Measurements from ENCODE around the gene ASPG.

ASPG gene

GRCh38 chr14:104116288-104116755, 30.8 kb downstream of the ASPG start:
- no peak for DNase-seq (ENCODE audit: low read depth in 3 of 3)

- no peak for DNase-seq (ENCODE audit: low read depth in 3 of 3)
These were observed 31.3 kb downstream of the ASPG start for GRCh38 chr14:104116756-104117340.

DNA sequence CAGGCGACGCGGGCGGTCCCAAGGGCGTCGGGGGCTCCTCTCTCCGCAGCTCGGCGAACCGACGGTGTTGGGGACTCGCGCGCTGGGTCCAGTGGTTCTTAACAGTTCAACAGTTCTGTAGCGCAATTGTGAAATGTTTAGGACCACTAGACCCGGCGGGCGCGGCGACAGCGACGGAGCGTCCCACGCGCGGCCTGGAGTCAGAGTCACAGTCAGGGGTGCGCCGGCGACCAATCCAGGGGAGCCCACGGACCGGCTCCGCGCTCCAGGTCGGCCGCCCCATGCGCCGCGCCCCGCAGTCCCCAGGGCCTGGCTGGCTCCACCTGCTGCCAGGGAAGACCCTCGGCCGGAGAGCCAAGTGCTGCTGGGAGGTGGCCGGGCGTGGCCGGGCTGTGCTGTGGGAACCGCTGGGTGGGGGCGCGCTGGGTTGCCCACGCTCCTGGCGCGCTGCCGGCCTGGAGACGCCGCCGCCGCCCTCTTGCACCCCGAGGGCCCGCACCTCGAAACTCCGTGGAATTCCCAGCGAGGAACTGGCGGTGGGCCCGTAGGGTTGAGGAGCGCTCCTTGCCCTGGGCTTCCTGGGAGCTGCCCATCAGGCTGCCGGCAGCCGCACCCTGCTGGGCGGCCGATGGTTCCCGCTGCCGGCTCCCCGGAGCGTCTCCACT, 32.0 kb downstream of the ASPG start:
- no peak for DNase-seq (ENCODE audit: low read depth in 3 of 3)

DNA sequence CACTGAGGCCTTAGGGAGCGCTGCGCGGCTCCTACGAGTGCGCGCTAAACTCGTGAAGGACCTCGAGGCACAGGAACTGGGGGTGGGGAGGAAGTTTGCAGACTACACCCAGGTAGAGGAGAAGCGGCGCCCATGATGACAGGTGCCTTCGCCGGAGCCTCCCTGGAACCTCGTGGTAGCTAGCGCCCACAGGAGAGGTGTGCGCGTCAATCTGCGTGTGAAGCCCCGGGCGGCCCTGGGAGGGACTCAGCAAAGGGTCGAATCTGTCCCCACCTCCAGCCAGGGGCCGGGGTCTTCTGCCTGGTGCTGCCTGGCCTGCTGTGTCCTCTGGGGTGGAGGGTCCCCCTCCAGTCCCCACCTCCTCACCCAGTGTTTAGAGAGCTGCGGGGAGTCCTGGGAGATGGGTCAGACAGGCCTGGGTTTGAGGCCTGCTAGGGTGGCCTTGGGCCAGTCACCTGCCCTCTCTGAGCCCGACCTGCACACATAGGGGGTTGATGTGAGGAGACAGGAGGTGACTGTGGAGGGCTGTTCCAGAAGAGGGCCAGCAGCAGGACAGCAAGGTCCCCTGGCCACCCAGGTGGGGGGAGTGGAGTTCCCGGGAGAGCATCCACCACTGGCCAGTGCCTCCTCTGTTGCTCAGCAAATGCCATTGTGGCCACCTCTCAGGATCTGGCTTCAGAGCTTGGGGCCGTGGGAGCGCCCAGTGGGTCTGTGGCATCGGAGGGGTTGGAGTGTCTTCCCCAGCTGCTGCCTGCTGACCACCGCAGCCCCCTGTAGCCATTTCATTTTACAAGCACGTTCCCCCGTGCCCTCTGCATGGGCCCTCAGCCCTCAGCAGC, 32.7 kb downstream of the ASPG start:
- no peak for DNase-seq (ENCODE audit: low read depth in 3 of 3)

DNA sequence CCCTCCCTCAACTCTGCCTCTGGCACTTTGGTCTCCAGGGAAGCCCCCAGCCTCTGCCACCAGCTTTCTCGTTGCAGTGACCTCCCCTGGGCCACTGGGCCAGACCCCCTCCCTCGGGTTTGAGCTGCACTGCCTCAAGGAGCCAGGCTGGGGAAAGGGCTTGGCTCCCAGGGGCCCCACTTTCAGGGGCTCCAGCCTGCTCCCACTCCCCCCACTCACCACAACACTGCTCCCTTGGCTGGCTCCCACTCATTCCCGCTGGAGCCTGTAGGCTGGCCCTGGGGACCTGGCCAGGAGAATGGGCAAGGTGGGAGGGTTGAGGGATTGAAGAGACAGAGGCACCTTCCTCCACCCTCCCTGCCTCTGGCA, 33.6 kb downstream of the ASPG start:
- DNase-seq (ENCODE audit: low read depth in 3 of 3) = no peak

GRCh38 chr14:104119488-104120251, 34.2 kb downstream of the ASPG start:
- no peak for DNase-seq (ENCODE audit: low read depth in 3 of 3)

DNA sequence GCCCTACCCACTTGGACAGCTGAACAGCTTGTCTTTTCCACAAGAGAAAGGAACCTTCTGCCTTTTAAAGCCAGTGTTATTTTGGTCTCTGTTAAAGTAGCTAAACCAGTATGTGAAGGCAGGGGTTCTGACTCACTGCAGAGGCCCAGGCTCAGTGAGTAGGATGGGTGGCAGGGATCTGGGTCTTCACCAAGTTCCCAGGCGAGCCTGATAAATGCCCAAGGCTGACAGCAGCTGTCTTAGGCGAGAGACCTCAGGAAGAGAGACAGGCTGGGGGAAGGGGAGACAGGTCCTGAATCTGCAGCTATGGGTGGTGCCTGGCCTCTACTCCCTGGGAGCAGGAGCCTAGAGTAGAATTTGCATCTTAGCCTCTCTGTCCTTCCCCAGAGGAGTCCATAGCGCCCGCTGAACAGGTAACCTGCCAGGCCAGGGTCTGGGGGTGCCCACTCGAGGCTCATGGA, 34.8 kb downstream of the ASPG start:
- DNase-seq (ENCODE audit: low read depth in 3 of 3) = no peak

GRCh38 chr14:104121142-104121541, 35.6 kb downstream of the ASPG start:
- no peak for DNase-seq (ENCODE audit: low read depth in 3 of 3)

DNA sequence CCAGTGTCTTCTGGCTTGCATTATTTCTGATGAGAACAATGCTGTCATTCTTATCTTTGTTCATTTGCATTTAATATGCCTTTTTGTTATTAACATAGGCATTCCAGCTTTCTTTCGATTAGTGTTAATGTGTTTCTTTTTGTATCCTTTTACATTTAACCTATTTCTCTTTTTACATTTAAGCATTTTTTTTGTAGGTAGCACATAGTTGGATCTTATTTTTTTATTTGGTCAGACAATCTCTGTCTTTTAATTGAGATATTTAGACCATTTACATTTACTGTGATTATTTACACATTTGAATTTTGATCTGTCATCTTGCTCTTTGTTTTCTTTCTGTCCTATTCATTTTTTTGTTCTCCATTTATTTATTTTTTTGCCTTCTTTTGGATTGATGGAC, 38.4 kb downstream of the ASPG start:
- no peak for DNase-seq (ENCODE audit: low read depth in 3 of 3)

DNA sequence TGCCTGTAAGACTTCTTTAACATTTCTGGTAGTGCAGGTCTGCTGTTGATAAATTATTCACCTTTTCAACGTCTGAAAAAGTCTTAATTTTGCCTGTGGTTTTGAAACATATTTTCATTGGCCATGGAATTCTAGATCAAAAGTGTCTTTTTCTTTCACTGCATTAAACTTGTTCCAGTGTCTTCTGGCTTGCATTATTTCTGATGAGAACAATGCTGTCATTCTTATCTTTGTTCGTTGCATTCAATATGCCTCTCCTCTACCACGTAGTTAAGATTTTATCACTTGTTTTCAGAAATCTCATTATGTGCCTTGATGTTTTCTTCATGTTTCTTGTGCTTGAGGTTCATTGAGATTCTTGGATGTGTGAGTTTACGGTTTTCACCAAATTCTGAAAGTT, 39.5 kb downstream of the ASPG start:
- DNase-seq (ENCODE audit: low read depth in 3 of 3) = no peak

- no peak for DNase-seq (ENCODE audit: low read depth in 3 of 3)
These were observed 41.3 kb downstream of the ASPG start for GRCh38 chr14:104126753-104127152.

GRCh38 chr14:104128981-104129380, 43.5 kb downstream of the ASPG start:
- no peak for DNase-seq (ENCODE audit: low read depth in 3 of 3)

DNA sequence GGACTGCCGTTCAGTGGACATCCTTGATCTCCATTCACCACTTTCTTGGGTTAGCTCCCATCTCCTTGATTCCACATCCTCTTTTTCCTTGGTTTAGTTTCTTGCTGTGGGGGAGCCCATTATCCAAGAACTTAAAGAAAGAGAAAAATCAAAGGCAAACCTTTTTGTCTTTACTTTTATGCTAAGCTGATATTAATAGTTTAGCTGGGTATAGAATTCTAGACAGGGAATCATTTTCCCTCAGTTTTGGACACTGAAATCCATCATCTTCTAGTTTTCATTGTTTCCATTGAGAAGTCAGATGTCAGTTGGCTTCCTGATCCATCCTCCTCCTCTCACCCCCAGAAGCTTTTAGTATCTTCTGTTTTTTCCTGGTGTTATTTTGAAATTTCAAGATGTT, 44.1 kb downstream of the ASPG start:
- no peak for DNase-seq (ENCODE audit: low read depth in 3 of 3)

DNA sequence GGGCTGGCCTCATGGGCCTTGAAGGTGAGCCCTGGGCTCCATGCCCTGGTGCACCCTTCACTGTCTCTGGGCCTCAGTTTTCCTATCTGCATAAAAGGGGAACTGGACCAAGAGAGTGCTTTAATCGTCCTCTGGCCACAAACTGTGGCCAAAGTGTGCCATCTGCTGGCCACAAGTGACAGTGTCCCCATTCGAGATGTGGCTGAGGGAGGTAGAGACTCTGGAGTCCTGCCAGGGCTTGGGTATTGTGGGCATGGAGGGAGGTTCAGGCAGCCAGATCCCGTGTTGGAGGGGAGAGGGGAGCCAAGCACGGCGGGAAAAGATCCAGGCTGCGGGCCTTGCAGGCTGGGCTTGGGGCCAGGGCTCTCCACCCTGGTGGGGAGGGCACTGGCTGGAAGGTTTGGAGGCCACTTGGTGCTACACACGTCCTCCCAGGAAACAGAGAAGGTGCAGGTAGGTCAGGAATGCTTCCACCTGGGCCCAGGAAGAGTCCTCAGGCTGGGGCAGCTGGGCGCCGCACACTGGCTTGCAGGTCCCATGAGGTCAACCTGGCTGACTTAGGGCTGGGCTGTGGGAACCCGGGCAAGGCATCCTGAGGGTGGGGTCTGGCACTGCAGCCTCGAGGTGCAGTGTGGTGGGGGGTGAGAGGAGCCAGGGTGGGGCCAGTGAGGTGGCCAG, 45.6 kb downstream of the ASPG start:
- DNase-seq (ENCODE audit: low read depth in 3 of 3) = no peak

DNA sequence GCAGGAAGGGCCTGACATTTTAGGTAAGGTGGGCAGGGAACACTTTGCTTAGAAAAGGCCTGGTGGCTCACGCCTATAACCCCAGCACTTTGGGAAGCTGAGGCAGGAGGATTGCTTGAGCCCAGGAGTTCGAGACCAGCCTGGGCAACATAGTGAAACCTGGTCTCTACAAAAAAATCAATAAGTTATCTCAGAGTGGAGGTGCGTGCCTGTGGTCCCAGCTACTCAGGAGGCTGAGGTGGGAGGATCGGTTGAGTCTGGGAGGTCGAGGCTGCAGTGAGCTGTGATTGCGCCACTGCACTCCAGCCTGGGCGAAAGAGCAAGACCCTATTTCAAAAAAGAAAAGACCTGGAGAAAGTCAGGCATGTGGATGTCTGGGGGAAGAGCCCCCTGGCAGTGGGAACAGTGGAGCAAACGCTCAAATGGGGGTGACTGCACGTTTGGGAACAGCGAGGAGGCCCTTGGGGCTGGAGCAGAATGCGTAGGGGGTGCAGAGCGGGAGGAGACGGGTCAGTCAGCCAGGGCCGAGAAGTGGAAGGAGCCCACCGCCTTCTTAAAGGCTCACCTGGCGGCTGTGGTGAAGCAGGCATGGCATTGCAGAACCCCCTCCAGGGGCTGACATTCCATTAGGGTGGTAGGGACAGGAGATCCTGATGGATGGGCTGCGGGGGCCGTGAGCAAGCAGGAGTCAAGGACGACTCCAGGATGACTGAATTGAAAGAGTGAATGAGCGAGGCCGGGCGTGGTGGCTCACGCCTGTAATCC, 46.6 kb downstream of the ASPG start:
- DNase-seq (ENCODE audit: low read depth in 3 of 3) = no peak

DNA sequence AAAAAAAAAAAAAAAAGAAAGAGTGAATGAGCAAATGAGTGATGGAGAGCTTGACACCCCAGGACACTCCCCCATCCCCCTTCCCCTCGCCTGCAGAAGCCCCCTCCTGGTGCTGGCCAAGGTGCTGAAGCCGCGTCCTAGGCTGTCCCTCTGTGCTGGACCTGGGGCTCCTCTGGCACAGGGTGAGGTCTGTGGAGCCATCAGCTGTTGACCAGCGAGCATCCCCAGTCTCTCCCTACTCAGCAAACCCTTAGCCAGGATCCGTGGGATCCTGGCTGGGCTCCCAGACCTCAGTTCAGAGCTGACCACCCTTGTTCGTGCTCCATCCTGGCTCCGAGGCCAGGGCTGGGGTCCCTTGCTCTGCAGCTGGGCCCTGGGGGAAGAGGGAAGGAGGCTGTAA, 47.5 kb downstream of the ASPG start:
- DNase-seq (ENCODE audit: low read depth in 3 of 3) = no peak

DNA sequence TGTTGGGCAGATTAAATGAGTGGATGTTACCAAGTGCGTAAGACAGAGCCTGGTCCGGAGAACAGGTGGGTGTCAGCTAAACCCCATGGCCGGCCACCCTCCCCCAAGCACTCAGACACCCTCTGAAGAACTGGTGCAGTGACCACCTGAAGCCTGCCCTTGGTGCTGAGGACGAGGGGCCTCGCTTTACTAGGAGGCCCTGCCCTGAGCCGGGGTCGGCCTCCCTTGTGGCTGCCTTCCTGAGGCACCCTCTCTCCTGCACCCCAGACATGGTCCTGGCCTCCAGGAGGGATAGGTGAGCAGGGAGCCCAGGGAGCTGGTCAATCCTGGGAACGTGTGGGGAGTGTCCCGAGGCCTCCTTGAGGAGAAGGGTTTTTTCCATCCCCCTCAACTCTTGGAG, 48.0 kb downstream of the ASPG start:
- DNase-seq (ENCODE audit: low read depth in 3 of 3) = no peak

DNA sequence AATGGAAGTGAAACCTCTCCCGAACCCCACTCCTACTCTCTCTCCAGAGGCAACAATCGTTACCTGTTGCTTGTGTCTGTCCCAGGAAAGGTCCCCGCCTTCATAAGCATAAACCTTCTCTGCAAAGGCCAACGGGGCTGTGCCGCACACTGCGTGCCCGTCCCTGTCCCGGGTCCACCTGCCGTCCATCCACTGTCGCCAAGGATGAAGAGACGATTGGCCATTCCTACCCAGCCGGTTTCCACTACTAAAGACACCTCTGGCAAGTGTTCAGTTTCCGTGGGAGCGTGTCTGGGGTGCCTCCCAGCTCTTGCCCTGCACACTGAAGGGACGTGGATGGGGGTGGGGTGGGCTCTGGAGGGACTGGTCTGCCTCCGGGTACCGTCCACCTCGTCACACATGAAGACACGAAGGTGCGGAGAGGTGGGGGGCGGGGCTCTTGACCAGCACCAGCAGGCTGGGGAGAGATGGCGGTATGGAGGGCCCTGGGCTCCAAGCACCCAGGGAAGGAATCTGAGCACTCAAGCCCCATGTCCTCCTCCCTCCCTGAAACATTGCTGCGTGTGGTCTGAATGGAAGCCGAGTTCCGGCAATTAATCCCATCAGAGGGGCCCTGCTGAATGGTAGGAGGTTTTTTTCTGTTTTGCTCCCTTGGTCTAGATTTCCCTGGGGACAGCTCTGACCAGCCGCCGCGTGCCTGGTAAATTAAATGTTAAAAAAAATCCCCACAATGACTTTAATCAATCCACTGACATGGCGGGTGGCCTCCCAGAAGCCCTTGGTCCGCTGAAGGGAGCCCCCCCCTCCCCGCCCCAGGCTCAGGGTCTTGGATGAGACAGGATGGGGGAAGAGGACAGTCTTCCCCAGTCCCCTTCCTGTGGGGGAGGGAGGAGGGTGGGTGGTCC, 48.8 kb downstream of the ASPG start:
- no peak for DNase-seq (ENCODE audit: low read depth in 3 of 3)

GRCh38 chr14:104135121-104135903, 49.8 kb downstream of the ASPG start:
- no peak for DNase-seq (ENCODE audit: low read depth in 3 of 3)

Measured in stimulated activated CD4-positive, alpha-beta T cell treated with anti-CD3 and anti-CD28 coated beads, TNF-alpha, amount 100 ng/mL, for 48 hours (primary cell).